BE2C (cell line): ENCODE measurements around the gene ZDHHC18.

Experiments used
- DNase-seq: peaks from one replicate; pipeline ENCODE4 v3.0.0-alpha.2; 2020
- H3K27me3 ChIP-seq: fragments of 250-450 bp; sonication (Bioruptor Pico); 2 replicates; pipeline ENCODE4 v1.5.1; 2020; ENCODE audit warnings: mild to moderate bottlenecking
- H3K36me3 ChIP-seq: fragments of 250-450 bp; sonication (Bioruptor Pico); 2 replicates; pipeline ENCODE4 v1.5.1; 2020; ENCODE audit warnings: mild to moderate bottlenecking
- H3K4me1 ChIP-seq: fragments of 250-450 bp; sonication (Bioruptor Pico); 2 replicates; pipeline ENCODE4 v1.5.1; 2020
- H3K4me3 ChIP-seq: 2 replicates; pipeline ENCODE4 v1.5.1; 2011; ENCODE audit warnings: low read depth, low read length
- H3K9me3 ChIP-seq: fragments of 250-450 bp; sonication (Bioruptor Pico); 2 replicates; pipeline ENCODE4 v1.5.1; 2020
- CTCF ChIP-seq: IDR thresholded peaks from 2 replicates; pipeline ENCODE4 v1.5.1; 2012; ENCODE audit warnings: mild to moderate bottlenecking, low read depth, low read length

ZDHHC18 gene

GRCh38 chr1:26854906-26855305 lies 28.4 kb downstream of the ZDHHC18 start:
- H3K36me3 ChIP-seq, result peaks cover 3% of the 10 kb centered on the region; the same call in 1 of the 2 replicates
- no peaks in the 10 kb centered on the region for H3K27me3 ChIP-seq
- no peaks in the 10 kb centered on the region for H3K9me3 ChIP-seq
- no peak for DNase-seq
- TF ChIP-seq CTCF, result no peak
- H3K4me3 ChIP-seq, result no peak overlapping the region
- H3K4me1 ChIP-seq, result no peaks in the 10 kb centered on the region

- Histone ChIP-seq H3K4me3 (no peak overlapping the region), H3K4me1 (no peaks in the 10 kb centered on the region), H3K9me3 (no peaks in the 10 kb centered on the region), H3K27me3 (no peaks in the 10 kb centered on the region), H3K36me3 (peaks cover 3% of the 10 kb centered on the region; the same call in 1 of the 2 replicates)
- DNase-seq, result no peak
- no peak for TF ChIP-seq CTCF
These were observed 29.1 kb downstream of the ZDHHC18 start for GRCh38 chr1:26855636-26856035.

- Histone ChIP-seq H3K4me3 (no peak overlapping the region), H3K4me1 (no peaks in the 10 kb centered on the region), H3K36me3 (no peaks in the 10 kb centered on the region; the same call in 1 of the 2 replicates), H3K9me3 (no peaks in the 10 kb centered on the region), H3K27me3 (no peaks in the 10 kb centered on the region)
- TF ChIP-seq CTCF, result no peak
- DNase-seq, result no peak
These were observed 29.7 kb downstream of the ZDHHC18 start for GRCh38 chr1:26856181-26856580.

- no peak for DNase-seq
- Histone ChIP-seq H3K4me3 (no peak overlapping the region), H3K36me3 (no peaks in the 10 kb centered on the region), H3K4me1 (no peaks in the 10 kb centered on the region), H3K27me3 (no peaks in the 10 kb centered on the region), H3K9me3 (no peaks in the 10 kb centered on the region)
- no peak for TF ChIP-seq CTCF
These were observed 30.3 kb downstream of the ZDHHC18 start for GRCh38 chr1:26856604-26857469.

- no peak for DNase-seq
- no peak for TF ChIP-seq CTCF
These were observed 31.1 kb downstream of the ZDHHC18 start for GRCh38 chr1:26857473-26858060.

GRCh38 chr1:26858160-26858559 lies 31.7 kb downstream of the ZDHHC18 start:
- no peaks in the 10 kb centered on the region for H3K9me3 ChIP-seq
- TF ChIP-seq CTCF, result no peak
- H3K4me1 ChIP-seq, result no peaks in the 10 kb centered on the region
- no peaks in the 10 kb centered on the region for H3K36me3 ChIP-seq
- no peak for DNase-seq
- H3K27me3 ChIP-seq, result no peaks in the 10 kb centered on the region
- no peak overlapping the region for H3K4me3 ChIP-seq

More at GRCh38 chr1:26857473-26858060, 31.1 kb downstream of the ZDHHC18 start:
- H3K27me3 ChIP-seq, result no peaks in the 10 kb centered on the region
- H3K36me3 ChIP-seq, result no peaks in the 10 kb centered on the region
- H3K4me1 ChIP-seq, result no peaks in the 10 kb centered on the region
- no peak overlapping the region for H3K4me3 ChIP-seq
- H3K9me3 ChIP-seq, result no peaks in the 10 kb centered on the region
